GM18526 (cell line): ENCODE data around the gene TMEM178B.

ENCODE experiments used
- POLR2A ChIP-seq: IDR thresholded peaks from 3 replicates; pipeline ENCODE4 v1.6.1; 2011; ENCODE audit not compliant: insufficient read length; ENCODE audit errors: extremely low read depth

The TMEM178B gene

GRCh38 chr7:141323826-141324225, 250.0 kb downstream of the TMEM178B start:
- no peak for TF ChIP-seq POLR2A

GRCh38 chr7:141324870-141325269, 251.0 kb downstream of the TMEM178B start:
- TF ChIP-seq POLR2A = no peak

GRCh38 chr7:141325275-141325674, 251.4 kb downstream of the TMEM178B start:
- TF ChIP-seq POLR2A = no peak

GRCh38 chr7:141328290-141328689, 254.4 kb downstream of the TMEM178B start:
- no peak for TF ChIP-seq POLR2A

DNA sequence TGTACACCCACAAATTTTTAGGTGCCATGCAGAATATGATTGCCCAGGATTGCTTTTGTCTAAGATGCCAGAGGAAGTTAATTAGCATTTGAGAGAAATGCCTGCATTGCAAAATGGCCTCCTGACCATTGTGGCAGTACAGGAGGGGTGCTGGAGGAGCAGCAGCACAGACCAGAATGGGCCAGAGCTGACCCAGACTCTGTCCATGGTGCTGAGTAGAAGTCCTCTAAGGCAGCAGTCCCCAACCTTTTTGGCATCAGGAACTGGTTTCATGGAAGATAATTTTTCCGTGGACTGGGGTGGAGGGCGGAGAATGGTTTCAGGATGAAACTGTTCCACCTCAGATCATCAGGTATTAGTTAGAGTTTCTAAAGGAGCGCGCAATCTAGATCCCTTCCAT, 259.6 kb downstream of the TMEM178B start:
- no peak for TF ChIP-seq POLR2A

DNA sequence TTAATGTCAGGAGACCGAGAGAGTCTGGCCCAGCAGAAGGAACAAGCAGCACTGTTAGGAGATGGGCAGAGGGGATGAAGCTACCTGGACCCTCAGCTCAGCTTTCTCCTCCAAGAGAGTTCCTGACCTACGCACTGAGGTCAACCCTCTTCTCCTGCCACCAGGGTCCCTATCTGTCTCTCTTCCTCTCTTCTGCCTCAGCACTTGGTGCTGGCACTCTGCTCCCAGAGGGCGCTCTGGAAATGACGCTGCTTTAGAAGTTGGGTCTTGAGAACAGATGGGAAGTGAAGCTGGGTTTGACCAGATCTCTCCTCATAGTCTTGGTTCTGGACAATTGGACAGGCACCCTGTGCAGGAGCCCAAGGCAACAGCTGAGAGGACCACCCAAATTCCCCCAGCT, 261.3 kb downstream of the TMEM178B start:
- TF ChIP-seq POLR2A = no peak

GRCh38 chr7:141339603-141340002, 265.7 kb downstream of the TMEM178B start:
- TF ChIP-seq POLR2A = no peak

DNA sequence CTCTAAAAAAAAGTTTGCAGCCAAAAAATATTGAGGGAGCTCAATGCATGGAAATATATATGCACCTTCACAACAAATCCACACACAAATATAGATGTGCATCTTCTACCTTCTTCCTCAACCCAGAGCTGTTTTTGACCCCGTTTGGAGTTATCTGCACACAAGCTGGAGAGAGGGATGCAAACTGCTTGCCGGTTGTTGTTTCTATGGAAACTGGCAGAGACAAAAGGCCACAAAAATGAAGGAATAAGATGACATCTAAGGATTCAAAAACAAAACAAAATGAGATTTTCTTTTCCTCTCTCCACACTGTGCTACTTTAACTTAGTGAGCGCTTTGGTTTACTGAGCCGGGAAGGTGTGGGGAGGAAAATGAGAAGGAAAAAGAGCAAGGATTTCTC, 267.1 kb downstream of the TMEM178B start:
- no peak for TF ChIP-seq POLR2A

DNA sequence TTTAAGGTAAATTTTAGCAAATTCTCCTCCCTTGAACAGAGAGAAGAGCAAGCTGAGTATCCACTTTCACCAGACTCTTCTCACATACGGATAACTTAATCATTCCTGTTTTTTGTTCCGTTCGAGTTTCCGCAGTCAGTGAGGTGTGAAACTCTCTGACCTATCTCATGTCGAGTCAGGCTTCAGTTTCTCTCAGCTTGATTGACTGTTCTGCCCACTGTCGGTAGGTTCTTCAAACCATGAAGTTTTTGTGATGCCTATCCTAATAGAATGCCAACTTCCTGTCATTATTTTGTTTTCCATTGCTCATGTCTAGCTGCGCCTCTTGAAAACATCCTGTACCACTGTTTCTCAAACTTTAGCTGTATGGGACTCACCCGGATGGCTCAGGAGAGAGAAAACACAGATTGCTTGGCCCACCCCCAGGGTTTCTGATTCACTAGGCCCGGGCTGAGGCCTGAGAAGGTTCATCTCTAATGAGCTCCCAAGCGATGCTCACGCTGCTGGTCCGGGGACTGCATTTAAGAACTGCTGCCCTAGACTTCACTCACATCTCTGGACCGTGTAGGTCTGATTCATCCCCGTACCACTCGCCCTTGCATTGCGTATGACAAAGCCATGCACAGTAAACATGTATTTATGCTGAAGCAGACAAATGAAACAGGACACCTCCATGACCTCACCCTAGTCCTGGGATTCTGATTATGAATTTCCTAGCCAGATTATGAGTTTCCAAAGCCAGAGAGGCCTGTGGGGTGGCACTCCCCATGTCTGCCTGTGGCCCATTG, 269.0 kb downstream of the TMEM178B start:
- no peak for TF ChIP-seq POLR2A

GRCh38 chr7:141344153-141344935, 270.5 kb downstream of the TMEM178B start:
- TF ChIP-seq POLR2A = no peak

GRCh38 chr7:141348728-141349127, 274.9 kb downstream of the TMEM178B start:
- no peak for TF ChIP-seq POLR2A

DNA sequence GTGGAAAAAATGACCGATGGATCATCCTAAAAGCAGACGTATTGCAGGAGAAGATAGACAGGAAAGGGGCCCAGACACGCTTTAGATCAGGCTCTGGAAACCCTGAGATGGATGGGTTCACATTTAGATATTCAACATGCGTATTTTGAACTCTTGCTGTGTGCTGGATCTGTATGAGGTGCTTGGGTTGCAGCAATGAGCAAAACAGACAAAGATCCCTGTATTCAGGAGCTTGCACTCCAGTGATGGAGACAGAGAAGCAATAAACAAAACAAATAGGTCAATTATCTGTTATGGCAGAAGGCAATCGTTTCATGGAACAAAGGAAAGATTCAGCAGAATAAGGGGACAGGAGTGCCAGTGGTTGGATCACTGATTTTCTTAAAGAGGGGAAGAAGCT, 275.5 kb downstream of the TMEM178B start:
- TF ChIP-seq POLR2A = no peak

GRCh38 chr7:141349804-141350203, 275.9 kb downstream of the TMEM178B start:
- TF ChIP-seq POLR2A = no peak

DNA sequence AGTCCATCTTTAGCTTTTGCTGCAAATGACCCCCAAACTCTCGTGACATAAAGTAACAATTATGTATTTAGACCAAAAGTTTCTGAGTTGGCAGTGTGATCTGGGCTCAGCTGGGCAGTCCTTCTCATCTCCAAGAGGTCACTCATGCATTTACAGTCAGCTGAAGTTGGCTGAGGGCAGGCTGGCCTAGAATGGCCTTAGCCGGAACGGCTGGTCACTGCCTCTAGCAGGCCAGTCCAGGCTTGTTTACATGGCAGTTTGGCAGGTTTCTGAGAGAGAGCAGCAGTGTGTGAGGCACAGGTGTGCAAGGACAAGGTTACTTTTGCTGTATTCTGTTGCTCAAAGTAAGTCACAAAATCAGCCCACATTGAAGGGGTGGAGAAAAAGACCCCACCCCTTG, 277.3 kb downstream of the TMEM178B start:
- no peak for TF ChIP-seq POLR2A

GRCh38 chr7:141352955-141353354, 279.1 kb downstream of the TMEM178B start:
- TF ChIP-seq POLR2A = no peak

DNA sequence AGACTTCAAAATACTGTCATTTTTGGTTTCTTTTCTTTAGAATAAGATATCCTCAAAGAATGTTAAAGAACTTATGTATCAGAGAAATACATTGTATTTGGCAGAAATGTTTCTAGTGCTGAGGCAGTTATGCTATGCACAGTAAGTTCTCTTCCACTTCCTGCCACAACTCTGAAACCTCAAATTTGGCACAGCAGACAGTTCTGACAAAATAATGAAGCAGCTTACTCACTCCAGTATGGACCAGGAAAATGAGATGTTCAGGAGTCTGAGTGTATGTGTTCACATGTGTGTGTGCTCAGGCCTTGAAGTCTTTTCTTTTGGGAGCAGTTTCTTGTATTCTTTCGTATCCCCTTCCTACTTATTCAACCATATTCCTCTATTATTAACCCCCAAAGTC, 280.4 kb downstream of the TMEM178B start:
- TF ChIP-seq POLR2A = no peak

- TF ChIP-seq POLR2A = no peak
Measured at GRCh38 chr7:141355032-141355431, 281.2 kb downstream of the TMEM178B start.

GRCh38 chr7:141356161-141356560, 282.3 kb downstream of the TMEM178B start:
- TF ChIP-seq POLR2A = no peak
